KMS-11 (cell line): Measurements from ENCODE around the gene LAG3.

Experiments
- H2AFZ ChIP-seq: fragments of 200-600 bp; sonication (generic); 2 replicates; pipeline ENCODE4 v1.6.1; 2016; ENCODE audit warnings: antibody characterized with exemption, mixed run types, low read depth
- H3K27ac ChIP-seq: fragments of 200-600 bp; sonication (generic); 2 replicates; pipeline ENCODE4 v1.6.1; 2016; ENCODE audit warnings: mild to moderate bottlenecking, mixed run types
- H3K27me3 ChIP-seq: fragments of 200-600 bp; sonication (generic); 2 replicates; pipeline ENCODE4 v1.6.1; 2017; ENCODE audit warnings: mild to moderate bottlenecking, low read depth, mixed run types, moderate library complexity; ENCODE audit not compliant: insufficient read depth
- H3K36me3 ChIP-seq: fragments of 200-600 bp; sonication (generic); 2 replicates; pipeline ENCODE4 v1.6.1; 2017; ENCODE audit warnings: mild to moderate bottlenecking, mixed run types; ENCODE audit not compliant: insufficient read depth
- H3K4me1 ChIP-seq: fragments of 200-600 bp; sonication (generic); 2 replicates; pipeline ENCODE4 v1.6.1; 2016; ENCODE audit warnings: mild to moderate bottlenecking, low read depth, mixed run types; ENCODE audit not compliant: poor library complexity, severe bottlenecking
- H3K4me2 ChIP-seq: fragments of 200-600 bp; sonication (generic); 2 replicates; pipeline ENCODE4 v1.7.0; 2016; ENCODE audit warnings: mild to moderate bottlenecking, mixed run types
- H3K4me3 ChIP-seq: fragments of 200-600 bp; sonication (generic); IDR thresholded peaks from 2 replicates; pipeline ENCODE4 v1.6.1; 2017; ENCODE audit warnings: low read depth, low read length, mixed read lengths; ENCODE audit not compliant: insufficient read depth
- H3K79me2 ChIP-seq: fragments of 200-600 bp; sonication (generic); 2 replicates; pipeline ENCODE4 v1.6.1; 2016; ENCODE audit warnings: low read depth, mixed run types; ENCODE audit not compliant: insufficient read depth
- H3K9ac ChIP-seq: fragments of 200-600 bp; sonication (generic); 2 replicates; pipeline ENCODE4 v1.6.1; 2016; ENCODE audit warnings: mild to moderate bottlenecking, mixed run types
- H4K20me1 ChIP-seq: fragments of 200-600 bp; sonication (generic); 2 replicates; pipeline ENCODE4 v1.6.1; 2016; ENCODE audit warnings: mild to moderate bottlenecking, mixed run types; ENCODE audit not compliant: insufficient read depth
- CTCF ChIP-seq: fragments of 200-600 bp; sonication (generic); conservative IDR thresholded peaks from 2 replicates; pipeline ENCODE4 v1.6.1; 2017; ENCODE audit warnings: low read depth, mild to moderate bottlenecking, antibody characterized with exemption, low read length, moderate library complexity, mixed read lengths

LAG3 gene

GRCh38 chr12:6792522-6793201 is 20.3 kb downstream of the LAG3 start:
- no peaks in the 10 kb centered on the region for H3K4me1 ChIP-seq
- no peak overlapping the region for H2AFZ ChIP-seq
- no peaks in the 10 kb centered on the region for H3K79me2 ChIP-seq
- H3K4me2 ChIP-seq: no peak overlapping the region
- H4K20me1 ChIP-seq: no peaks in the 10 kb centered on the region
- no peak overlapping the region for H3K27ac ChIP-seq
- no peaks in the 10 kb centered on the region for H3K36me3 ChIP-seq
- no peaks in the 10 kb centered on the region for H3K27me3 ChIP-seq
- no peak overlapping the region for H3K4me3 ChIP-seq
- H3K9ac ChIP-seq: no peak overlapping the region
- TF ChIP-seq CTCF: no peak

GRCh38 chr12:6795088-6795487 is 22.8 kb downstream of the LAG3 start:
- H3K4me2 ChIP-seq: no peak overlapping the region
- H3K36me3 ChIP-seq: no peaks in the 10 kb centered on the region
- H3K79me2 ChIP-seq: no peaks in the 10 kb centered on the region
- H2AFZ ChIP-seq: no peak overlapping the region
- H3K4me1 ChIP-seq: no peaks in the 10 kb centered on the region
- no peaks in the 10 kb centered on the region for H3K27me3 ChIP-seq
- TF ChIP-seq CTCF: no peak
- no peak overlapping the region for H3K4me3 ChIP-seq
- H3K9ac ChIP-seq: no peak overlapping the region
- H3K27ac ChIP-seq: no peak overlapping the region
- H4K20me1 ChIP-seq: no peaks in the 10 kb centered on the region

GRCh38 chr12:6796576-6796975 is 24.3 kb downstream of the LAG3 start:
- no peak overlapping the region for H3K27ac ChIP-seq

GRCh38 chr12:6799147-6799546 is 26.8 kb downstream of the LAG3 start:
- no peaks in the 10 kb centered on the region for H4K20me1 ChIP-seq
- H3K27me3 ChIP-seq: no peaks in the 10 kb centered on the region
- no peak overlapping the region for H3K4me3 ChIP-seq
- H3K4me1 ChIP-seq: no peaks in the 10 kb centered on the region
- H3K27ac ChIP-seq: no peak overlapping the region
- no peak overlapping the region for H3K9ac ChIP-seq
- H3K79me2 ChIP-seq: no peaks in the 10 kb centered on the region
- no peak for TF ChIP-seq CTCF
- H3K4me2 ChIP-seq: no peak overlapping the region
- no peaks in the 10 kb centered on the region for H3K36me3 ChIP-seq
- no peak overlapping the region for H2AFZ ChIP-seq

More at GRCh38 chr12:6796576-6796975, 24.3 kb downstream of the LAG3 start:
- no peaks in the 10 kb centered on the region for H3K79me2 ChIP-seq
- H3K27me3 ChIP-seq: no peaks in the 10 kb centered on the region
- no peak overlapping the region for H3K4me3 ChIP-seq
- TF ChIP-seq CTCF: no peak
- no peak overlapping the region for H3K4me2 ChIP-seq
- no peaks in the 10 kb centered on the region for H3K36me3 ChIP-seq
- H2AFZ ChIP-seq: no peak overlapping the region
- H4K20me1 ChIP-seq: no peaks in the 10 kb centered on the region
- no peak overlapping the region for H3K9ac ChIP-seq
- no peaks in the 10 kb centered on the region for H3K4me1 ChIP-seq
